H54 (cell line): ENCODE results near the gene TADA3.

Experiments
- DNase-seq: peaks from one replicate; pipeline ENCODE4 v3.0.0; 2011; ENCODE audit warnings: low spot score, mixed read lengths; ENCODE audit not compliant: insufficient read length
- FAIRE-seq: peaks from 3 replicates; lab custom pipeline; 2011; peaks lifted over from hg19 to GRCh38; lab: Jason Lieb, UNC
- POLR2A ChIP-seq: IDR thresholded peaks from 2 replicates; pipeline ENCODE4 v1.6.1; 2011; ENCODE audit warnings: low read depth, mild to moderate bottlenecking, low read length

Gene TADA3

GRCh38 chr3:9749296-9749644, 43.0 kb downstream of the TADA3 start:
- FAIRE-seq: no peak
- no peak for TF ChIP-seq POLR2A
- no peak for DNase-seq

GRCh38 chr3:9748031-9748430, 44.2 kb downstream of the TADA3 start:
- DNase-seq (no peak), FAIRE-seq (no peak)
- no peak for TF ChIP-seq POLR2A

- FAIRE-seq (peak; percentile 62), DNase-seq (peak; percentile 74)
- no peak for TF ChIP-seq POLR2A
These were observed 45.0 kb downstream of the TADA3 start for GRCh38 chr3:9747267-9747666.

GRCh38 chr3:9746330-9746729, 45.9 kb downstream of the TADA3 start:
- DNase-seq (peak; percentile 88), FAIRE-seq (peak; percentile 23)
- no peak for TF ChIP-seq POLR2A

- FAIRE-seq: no peak
- TF ChIP-seq POLR2A: no peak
- DNase-seq: no peak
These were observed 46.8 kb downstream of the TADA3 start for GRCh38 chr3:9745521-9745920.

GRCh38 chr3:9744162-9744561, 48.1 kb downstream of the TADA3 start:
- DNase-seq (no peak), FAIRE-seq (no peak)
- TF ChIP-seq POLR2A: no peak

GRCh38 chr3:9743548-9743947, 48.7 kb downstream of the TADA3 start:
- DNase-seq (no peak), FAIRE-seq (no peak)
- TF ChIP-seq POLR2A: no peak

GRCh38 chr3:9742560-9742959, 49.7 kb downstream of the TADA3 start:
- TF ChIP-seq POLR2A: no peak
- no peak for DNase-seq
- FAIRE-seq: no peak

GRCh38 chr3:9739181-9739580, 53.1 kb downstream of the TADA3 start:
- FAIRE-seq (no peak), DNase-seq (no peak)
- TF ChIP-seq POLR2A: no peak

GRCh38 chr3:9736831-9737230, 55.4 kb downstream of the TADA3 start:
- FAIRE-seq: no peak
- TF ChIP-seq POLR2A: no peak

GRCh38 chr3:9732740-9733115, 59.5 kb downstream of the TADA3 start:
- no peak for DNase-seq
- no peak for TF ChIP-seq POLR2A
- no peak for FAIRE-seq

More at GRCh38 chr3:9736831-9737230, 55.4 kb downstream of the TADA3 start:
- no peak for DNase-seq

GRCh38 chr3:9732080-9732739, 60.1 kb downstream of the TADA3 start:
- no peak for FAIRE-seq
- TF ChIP-seq POLR2A: no peak
- no peak for DNase-seq

GRCh38 chr3:9731206-9732079, 60.8 kb downstream of the TADA3 start, which contains the start of gene BRPF1:
TSS of gene BRPF1 (plus strand) at chr3:9731735. CDS start at chr3:9734141, 2,406 bp downstream.
- FAIRE-seq: no peak
- peak; percentile 94 for DNase-seq
- TF ChIP-seq POLR2A: peak; percentile 83

- FAIRE-seq (no peak), DNase-seq (peak; percentile 69)
- no peak for TF ChIP-seq POLR2A
These were observed 61.5 kb downstream of the TADA3 start for GRCh38 chr3:9730657-9731205.
